ENCODE measurements around the gene TRPM3.

TRPM3 gene

DNA sequence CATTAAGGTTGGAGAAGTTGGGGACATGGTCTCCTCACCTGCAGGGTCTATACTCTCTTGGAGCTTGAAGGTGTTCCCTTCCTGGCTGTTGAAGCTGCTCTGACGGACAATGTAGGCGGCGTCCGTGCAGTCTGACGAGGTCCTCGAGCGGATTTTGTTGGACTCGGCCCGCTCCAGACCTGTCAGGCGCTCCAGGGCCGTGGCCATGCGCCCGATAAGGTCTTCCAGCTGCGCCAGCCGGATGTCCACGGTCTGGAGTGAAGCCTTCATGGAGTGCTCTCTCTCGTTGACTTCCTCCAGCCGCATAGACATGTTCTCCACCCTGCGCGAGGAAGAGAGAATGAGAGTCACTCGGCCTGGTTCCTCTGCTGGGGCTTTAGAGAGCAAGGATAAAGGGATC, 584.3 kb downstream of the TRPM3 start:
- H3K4me3 ChIP-seq (ENCODE audit: low read depth, low read length), result no peak overlapping the region
- TF ChIP-seq, protein P1, sequence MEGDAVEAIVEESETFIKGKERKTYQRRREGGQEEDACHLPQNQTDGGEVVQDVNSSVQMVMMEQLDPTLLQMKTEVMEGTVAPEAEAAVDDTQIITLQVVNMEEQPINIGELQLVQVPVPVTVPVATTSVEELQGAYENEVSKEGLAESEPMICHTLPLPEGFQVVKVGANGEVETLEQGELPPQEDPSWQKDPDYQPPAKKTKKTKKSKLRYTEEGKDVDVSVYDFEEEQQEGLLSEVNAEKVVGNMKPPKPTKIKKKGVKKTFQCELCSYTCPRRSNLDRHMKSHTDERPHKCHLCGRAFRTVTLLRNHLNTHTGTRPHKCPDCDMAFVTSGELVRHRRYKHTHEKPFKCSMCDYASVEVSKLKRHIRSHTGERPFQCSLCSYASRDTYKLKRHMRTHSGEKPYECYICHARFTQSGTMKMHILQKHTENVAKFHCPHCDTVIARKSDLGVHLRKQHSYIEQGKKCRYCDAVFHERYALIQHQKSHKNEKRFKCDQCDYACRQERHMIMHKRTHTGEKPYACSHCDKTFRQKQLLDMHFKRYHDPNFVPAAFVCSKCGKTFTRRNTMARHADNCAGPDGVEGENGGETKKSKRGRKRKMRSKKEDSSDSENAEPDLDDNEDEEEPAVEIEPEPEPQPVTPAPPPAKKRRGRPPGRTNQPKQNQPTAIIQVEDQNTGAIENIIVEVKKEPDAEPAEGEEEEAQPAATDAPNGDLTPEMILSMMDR (IDR thresholded peaks at IDR 0.05; ENCODE audit: low read depth, low read length, missing control alignments), result no peak
- H3K27ac ChIP-seq, result no peak overlapping the region
- in situ Hi-C loops (cut with HindIII; ENCODE audit: low pct_ligation_motif_present, low sequenced_read_pairs), result no loop called here
- DNase-seq, result no peak
- H3K27me3 ChIP-seq (replicated peaks), result no peaks in the 10 kb centered on the region
- H3K36me3 ChIP-seq (replicated peaks), result no peaks in the 10 kb centered on the region

GRCh38 chr9:70535546-70536323, 585.7 kb downstream of the TRPM3 start:
- Histone ChIP-seq H3K27ac (no peak overlapping the region), H3K36me3 (replicated peaks) (no peaks in the 10 kb centered on the region), H3K27me3 (replicated peaks) (no peaks in the 10 kb centered on the region), H3K4me3 (ENCODE audit: low read depth, low read length) (no peak overlapping the region)
- TF ChIP-seq, protein P1 (IDR thresholded peaks at IDR 0.05; ENCODE audit: low read depth, low read length, missing control alignments), result no peak
- DNase-seq, result no peak
- in situ Hi-C loops (cut with HindIII; ENCODE audit: low pct_ligation_motif_present, low sequenced_read_pairs), result no loop called here

DNA sequence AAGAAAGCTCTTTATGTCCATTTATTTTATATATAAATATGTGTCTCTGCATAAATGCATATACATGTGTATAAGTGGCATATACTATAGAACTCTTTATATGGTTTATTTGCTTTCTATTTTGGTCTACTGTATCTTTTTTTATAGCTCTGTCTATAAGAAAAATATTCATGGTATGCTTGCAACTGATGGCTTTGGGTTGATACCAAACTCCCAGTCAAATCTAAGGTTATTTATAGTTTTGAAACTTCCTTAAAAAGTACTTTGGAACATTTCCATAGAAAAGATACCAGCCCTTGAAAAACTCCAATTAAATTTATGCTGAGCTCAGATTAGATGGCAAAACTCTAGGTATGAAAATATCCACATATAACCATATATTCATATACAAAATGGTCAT, 587.0 kb downstream of the TRPM3 start:
- DNase-seq, result no peak
- Histone ChIP-seq H3K27ac (peak overlapping the region; percentile 61), H3K27me3 (replicated peaks) (no peaks in the 10 kb centered on the region), H3K4me3 (ENCODE audit: low read depth, low read length) (no peak overlapping the region), H3K36me3 (replicated peaks) (no peaks in the 10 kb centered on the region)
- in situ Hi-C loops (cut with HindIII; ENCODE audit: low pct_ligation_motif_present, low sequenced_read_pairs), result no loop called here
- TF ChIP-seq, protein P1 (IDR thresholded peaks at IDR 0.05; ENCODE audit: low read depth, low read length, missing control alignments), result no peak

DNA sequence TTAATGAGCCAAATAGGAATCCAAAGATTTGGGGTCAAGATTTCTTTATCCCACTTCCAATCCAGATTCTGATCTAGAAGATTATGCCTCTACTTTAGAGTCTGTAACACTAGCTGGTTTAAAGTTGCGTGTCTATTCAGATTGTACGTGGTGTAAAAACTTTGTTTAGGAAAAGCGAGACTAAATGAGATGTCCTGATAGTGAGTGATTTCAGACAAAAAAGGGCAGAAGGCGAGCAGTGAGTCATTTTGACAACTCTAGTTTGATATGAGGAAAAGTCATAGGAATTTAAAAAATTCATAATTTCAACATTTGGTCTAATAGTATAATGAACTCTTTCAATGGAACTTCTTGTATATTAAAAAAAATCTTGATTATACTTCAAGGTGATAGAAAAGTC, 587.4 kb downstream of the TRPM3 start:
- peak; percentile 52 for DNase-seq
- TF ChIP-seq, protein P1 (IDR thresholded peaks at IDR 0.05; ENCODE audit: low read depth, low read length, missing control alignments), result no peak
- Histone ChIP-seq H3K27me3 (replicated peaks) (no peaks in the 10 kb centered on the region), H3K27ac (peak overlapping the region; percentile 61), H3K4me3 (ENCODE audit: low read depth, low read length) (no peak overlapping the region), H3K36me3 (replicated peaks) (no peaks in the 10 kb centered on the region)
- in situ Hi-C loops (cut with HindIII; ENCODE audit: low pct_ligation_motif_present, low sequenced_read_pairs), result no loop called here

GRCh38 chr9:70533492-70533891, 587.9 kb downstream of the TRPM3 start:
- TF ChIP-seq, protein P1 (IDR thresholded peaks at IDR 0.05; ENCODE audit: low read depth, low read length, missing control alignments), result no peak
- H3K27ac ChIP-seq, result peak overlapping the region; percentile 61
- H3K36me3 ChIP-seq (replicated peaks), result no peaks in the 10 kb centered on the region
- no peak overlapping the region for H3K4me3 ChIP-seq (ENCODE audit: low read depth, low read length)
- in situ Hi-C loops (cut with HindIII; ENCODE audit: low pct_ligation_motif_present, low sequenced_read_pairs), result no loop called here
- H3K27me3 ChIP-seq (replicated peaks), result no peaks in the 10 kb centered on the region
- DNase-seq, result no peak

- Histone ChIP-seq H3K27ac (no peak overlapping the region), H3K36me3 (replicated peaks) (no peaks in the 10 kb centered on the region), H3K4me3 (ENCODE audit: low read depth, low read length) (no peak overlapping the region), H3K27me3 (replicated peaks) (no peaks in the 10 kb centered on the region)
- in situ Hi-C loops (cut with HindIII; ENCODE audit: low pct_ligation_motif_present, low sequenced_read_pairs), result no loop called here
- no peak for DNase-seq
- TF ChIP-seq, protein P1 (IDR thresholded peaks at IDR 0.05; ENCODE audit: low read depth, low read length, missing control alignments), result no peak
Observed at GRCh38 chr9:70532716-70533115, 588.7 kb downstream of the TRPM3 start.
